HG03045 (cell line): ENCODE results near the gene OXSR1.

Experiments
- ATAC-seq: cut with Tn5 transposase; IDR thresholded peaks from one replicate; pipeline ENCODE4 v1.9.1; 2021; ENCODE audit warnings: mild to moderate bottlenecking, moderate library complexity; ENCODE audit not compliant: unreplicated experiment

The OXSR1 gene

GRCh38 chr3:38164952-38165721 lies at the start of gene OXSR1:
Gene OXSR1, plus strand, starts transcription at chr3:38165537. Its CDS starts 340 bp downstream, at chr3:38165877.
- peak; percentile 94 for ATAC-seq

GRCh38 chr3:38115645-38116427 lies 49.5 kb upstream of the OXSR1 start:
- no peak for ATAC-seq

- no peak for ATAC-seq
These were observed 48.7 kb upstream of the OXSR1 start for GRCh38 chr3:38116471-38117162.

GRCh38 chr3:38117163-38117716 lies 48.1 kb upstream of the OXSR1 start:
- no peak for ATAC-seq

GRCh38 chr3:38117748-38118420 lies 47.5 kb upstream of the OXSR1 start:
- peak; percentile 78 for ATAC-seq

- ATAC-seq, result no peak
These were observed 46.7 kb upstream of the OXSR1 start for GRCh38 chr3:38118421-38119247.

- no peak for ATAC-seq
These were observed 46.1 kb upstream of the OXSR1 start for GRCh38 chr3:38119248-38119544.

- ATAC-seq, result no peak
These were observed 45.3 kb upstream of the OXSR1 start for GRCh38 chr3:38119821-38120692.

- no peak for ATAC-seq
These were observed 44.5 kb upstream of the OXSR1 start for GRCh38 chr3:38120693-38121450.

GRCh38 chr3:38121451-38121831 lies 43.9 kb upstream of the OXSR1 start:
- ATAC-seq, result no peak

GRCh38 chr3:38121832-38122461 lies 43.4 kb upstream of the OXSR1 start:
- ATAC-seq, result no peak

GRCh38 chr3:38122712-38123290 lies 42.5 kb upstream of the OXSR1 start:
- no peak for ATAC-seq

GRCh38 chr3:38124324-38125122 lies 40.8 kb upstream of the OXSR1 start:
- no peak for ATAC-seq

GRCh38 chr3:38125305-38126120 lies 39.8 kb upstream of the OXSR1 start:
- ATAC-seq, result no peak

- no peak for ATAC-seq
These were observed 39.0 kb upstream of the OXSR1 start for GRCh38 chr3:38126121-38126892.
